IPS-11a (cell line): Measurements from ENCODE around the gene UBE3C.
"Not testable (repeated sequence)": the region's sequence is repeated elsewhere in the genome, so short reads cannot be mapped to it uniquely, and the experiment has no call there.

Source experiments
- H3K4me3 ChIP-seq: one replicate; pipeline ENCODE4 v1.5.1; 2013; ENCODE audit warnings: low read depth, low read length, control low read depth

Gene UBE3C

DNA sequence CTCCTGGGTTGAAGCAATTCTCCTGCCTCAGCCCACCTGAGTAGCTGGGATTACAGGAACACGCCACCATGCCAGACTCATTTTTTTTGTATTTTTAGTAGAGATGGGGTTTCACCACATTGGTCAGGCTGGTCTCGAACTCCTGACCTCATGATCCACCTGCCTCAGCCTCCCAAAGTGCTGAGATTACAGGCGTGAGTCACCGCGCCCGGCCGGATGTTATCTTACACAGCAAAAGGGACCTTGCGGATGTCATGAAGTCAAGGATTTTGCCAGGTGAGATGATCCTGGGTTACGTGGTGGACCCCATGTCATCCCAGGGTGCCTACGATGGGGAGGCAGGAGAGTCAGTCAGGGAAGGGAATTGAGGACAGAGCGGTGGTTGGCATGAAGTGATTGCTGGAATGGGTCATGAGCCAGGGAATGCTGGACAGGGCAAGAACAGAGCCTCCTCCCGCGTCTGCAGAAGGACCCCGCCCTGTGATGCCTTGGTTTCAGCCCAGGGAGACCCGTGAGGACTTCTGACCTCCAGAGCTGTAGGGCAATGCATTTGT lies 8.7 kb upstream of the UBE3C start:
- no peak overlapping the region for H3K4me3 ChIP-seq

DNA sequence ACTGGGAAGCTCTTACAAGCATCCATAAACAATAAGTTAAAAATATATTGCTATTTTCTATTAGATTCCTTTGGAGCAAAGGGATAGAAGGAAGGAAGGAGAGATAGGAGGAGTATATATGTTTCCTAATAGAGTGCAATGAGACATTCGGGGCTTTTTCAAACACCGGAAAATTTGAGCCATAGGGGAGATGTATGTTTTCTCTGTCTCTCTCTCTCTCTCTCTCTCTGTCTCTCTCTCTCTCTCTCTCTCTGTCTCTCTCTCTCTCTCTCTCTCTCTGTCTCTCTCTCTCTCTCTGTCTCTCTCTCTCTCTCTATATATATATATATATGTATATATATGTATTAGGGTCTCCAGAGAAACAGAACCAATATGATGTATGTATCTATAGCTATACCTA lies 7.9 kb upstream of the UBE3C start:
- not testable (repeated sequence) for H3K4me3 ChIP-seq

GRCh38 chr7:157132796-157133195 lies 5.9 kb upstream of the UBE3C start:
- H3K4me3 ChIP-seq = no peak overlapping the region

DNA sequence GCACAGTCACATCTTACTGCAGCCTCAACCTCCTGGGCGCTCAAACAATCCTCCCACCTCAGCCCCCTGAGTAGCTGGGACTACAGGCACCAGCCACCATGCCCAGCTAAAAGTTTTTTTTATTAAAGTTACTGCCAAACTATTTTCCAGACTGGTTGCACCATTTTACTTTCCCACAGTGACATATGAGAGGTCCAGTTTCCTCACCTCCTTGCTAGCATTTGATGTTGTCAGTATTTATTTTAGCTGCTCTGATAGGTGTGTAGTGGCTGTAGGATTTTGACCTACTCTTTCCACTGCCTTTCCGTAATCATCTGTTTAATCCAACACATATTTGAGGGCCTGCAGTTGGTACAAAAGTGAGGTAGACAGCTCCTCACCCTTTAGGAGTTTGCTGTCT lies 5.4 kb upstream of the UBE3C start:
- H3K4me3 ChIP-seq = no peak overlapping the region

GRCh38 chr7:157136372-157136771 lies 2.4 kb upstream of the UBE3C start:
- H3K4me3 ChIP-seq = no peak overlapping the region

- H3K4me3 ChIP-seq = peak overlapping the region; percentile 30
Observed at GRCh38 chr7:157138101-157138423, 664 bp upstream of the UBE3C start.

DNA sequence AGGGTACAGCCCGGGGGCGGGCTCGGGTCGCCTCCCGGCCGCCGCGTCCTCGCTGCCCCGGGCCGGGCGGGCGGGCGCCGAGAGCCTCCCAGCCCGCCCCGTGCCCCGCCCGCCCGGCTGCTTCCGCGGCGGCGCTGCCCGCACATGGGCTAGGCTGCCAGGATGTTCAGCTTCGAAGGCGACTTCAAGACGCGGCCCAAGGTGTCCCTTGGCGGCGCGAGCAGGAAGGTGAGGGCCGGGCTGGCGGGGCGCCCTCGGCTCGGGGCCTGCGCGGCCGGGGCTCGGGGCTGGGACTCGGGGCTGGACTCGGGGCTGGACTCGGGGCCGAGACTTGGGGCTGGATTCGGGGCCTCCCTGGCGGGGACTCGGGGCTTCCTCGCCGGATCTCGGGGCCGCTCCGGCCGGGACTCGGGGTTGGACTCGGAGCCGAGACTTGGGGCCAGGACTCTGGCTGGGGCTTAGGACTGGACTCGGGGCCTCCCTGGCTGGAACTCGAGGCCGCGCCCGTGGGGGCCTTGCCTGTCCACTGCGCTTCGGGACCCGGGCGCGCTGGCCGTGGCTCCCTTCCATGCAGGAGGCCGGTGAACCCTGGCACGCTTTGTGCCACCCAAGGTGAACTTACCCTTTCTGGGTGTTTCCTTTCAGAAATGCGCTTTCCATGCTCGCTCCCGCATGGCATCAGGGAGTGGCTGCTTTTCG lies 534 bp downstream of the UBE3C start:
- H3K4me3 ChIP-seq = peak overlapping the region; percentile 79

- peak overlapping the region; percentile 79 for H3K4me3 ChIP-seq
Observed at GRCh38 chr7:157139810-157140510, 1.2 kb downstream of the UBE3C start.

GRCh38 chr7:157140511-157140905 lies 1.8 kb downstream of the UBE3C start:
- H3K4me3 ChIP-seq = no peak overlapping the region

- no peak overlapping the region for H3K4me3 ChIP-seq
Observed at GRCh38 chr7:157141525-157142060, 2.9 kb downstream of the UBE3C start.

DNA sequence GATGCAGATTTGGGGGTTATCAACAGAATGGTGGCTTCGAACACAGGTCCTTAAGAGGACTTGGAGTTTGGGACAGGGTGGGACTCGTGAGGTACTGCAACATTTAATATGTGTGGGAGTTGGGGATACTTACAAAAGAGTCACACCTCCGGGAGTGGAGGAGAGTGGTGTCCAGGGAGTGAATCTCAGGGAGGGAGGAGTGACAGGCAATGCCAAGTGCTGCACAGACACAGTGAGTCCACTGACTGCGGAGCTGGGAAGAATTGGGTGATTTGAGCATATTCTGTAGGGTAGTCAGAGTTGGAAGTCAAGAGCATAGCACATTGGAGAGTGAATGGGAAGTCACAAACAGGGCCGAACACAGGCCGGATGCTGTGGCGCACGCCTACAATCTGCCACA lies 5.1 kb downstream of the UBE3C start:
- H3K4me3 ChIP-seq = no peak overlapping the region

DNA sequence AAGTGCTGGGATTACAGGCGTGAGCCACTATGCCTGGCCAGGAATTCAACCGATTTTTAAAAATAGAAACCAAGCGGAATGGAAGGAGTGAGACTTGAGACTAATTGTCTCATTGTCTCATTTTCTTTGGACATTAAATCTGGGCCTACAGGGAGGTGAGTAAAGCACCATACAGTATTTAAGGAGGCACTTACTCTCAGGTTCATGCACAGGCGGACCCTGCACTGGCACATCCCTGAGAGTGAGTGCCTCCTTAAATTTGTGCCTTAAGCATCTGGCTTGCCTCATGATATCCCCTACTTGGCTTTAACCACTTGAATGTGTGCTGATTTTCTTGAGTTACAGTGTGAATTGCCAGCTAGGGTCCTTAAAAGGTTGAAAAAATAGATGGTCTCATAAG lies 10.6 kb downstream of the UBE3C start:
- H3K4me3 ChIP-seq = no peak overlapping the region

- H3K4me3 ChIP-seq = no peak overlapping the region
Observed at GRCh38 chr7:157150882-157151281, 12.2 kb downstream of the UBE3C start.

DNA sequence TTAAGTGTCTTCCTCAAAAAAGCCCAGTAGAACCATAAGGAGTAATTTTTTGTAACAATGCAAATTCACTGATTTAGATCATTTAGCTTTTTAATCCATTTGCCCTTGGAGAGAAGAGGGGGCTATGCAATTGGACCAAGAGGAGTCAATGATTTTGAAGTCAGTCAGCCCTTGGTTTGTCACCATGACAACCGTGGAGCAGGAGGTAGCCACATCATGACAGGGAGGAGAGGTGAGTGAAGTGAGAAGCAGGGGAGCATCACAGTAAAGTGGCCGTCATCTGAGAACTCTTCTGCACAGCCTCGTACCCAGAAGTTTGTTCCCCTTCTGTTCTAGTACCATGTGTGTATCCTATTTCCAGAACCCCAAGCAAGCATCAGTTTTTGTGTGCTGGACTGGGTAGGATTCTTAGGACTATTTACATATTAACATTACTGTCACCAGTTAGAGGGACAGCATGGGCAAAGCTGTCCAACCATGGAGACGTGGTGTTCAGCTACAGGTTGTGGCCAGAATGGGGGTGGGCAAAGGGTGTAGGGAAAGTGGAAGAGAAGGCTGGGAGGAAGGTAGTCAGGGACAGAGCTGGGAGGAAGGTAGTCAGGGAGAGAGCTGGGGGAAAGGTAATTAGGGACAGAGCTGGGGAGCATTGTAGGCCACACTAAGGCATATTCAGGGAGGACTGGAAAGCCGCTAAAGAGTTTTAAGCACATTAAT lies 13.1 kb downstream of the UBE3C start:
- H3K4me3 ChIP-seq = no peak overlapping the region

- H3K4me3 ChIP-seq = no peak overlapping the region
Observed at GRCh38 chr7:157152391-157152937, 13.7 kb downstream of the UBE3C start.

GRCh38 chr7:157153260-157153659 lies 14.5 kb downstream of the UBE3C start:
- no peak overlapping the region for H3K4me3 ChIP-seq

GRCh38 chr7:157155959-157156358 lies 17.2 kb downstream of the UBE3C start:
- H3K4me3 ChIP-seq = no peak overlapping the region

DNA sequence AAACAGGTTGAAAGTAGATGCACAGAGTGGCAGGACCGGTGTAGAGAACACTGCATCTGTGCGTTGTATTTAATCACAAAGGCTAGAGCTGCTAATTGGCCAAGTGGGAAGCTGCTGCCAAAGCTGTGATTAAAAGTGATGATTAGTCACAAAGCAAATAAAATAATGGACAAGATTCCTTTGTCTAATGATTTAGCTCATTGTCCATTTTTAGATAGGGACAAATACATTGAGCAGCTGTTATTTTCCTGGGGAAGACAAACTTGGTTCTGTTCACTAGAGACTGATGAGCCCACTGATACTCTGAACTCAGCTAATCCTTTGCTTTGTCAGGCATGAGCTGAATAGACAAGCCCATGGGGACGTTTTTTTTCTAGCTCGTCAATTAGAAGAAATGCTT lies 19.7 kb downstream of the UBE3C start:
- no peak overlapping the region for H3K4me3 ChIP-seq

GRCh38 chr7:157159537-157159936 lies 20.8 kb downstream of the UBE3C start:
- H3K4me3 ChIP-seq = not testable (repeated sequence)

- H3K4me3 ChIP-seq = no peak overlapping the region
Observed at GRCh38 chr7:157160433-157160832, 21.7 kb downstream of the UBE3C start.

GRCh38 chr7:157165987-157166386 lies 27.3 kb downstream of the UBE3C start:
- no peak overlapping the region for H3K4me3 ChIP-seq
